PC-3 (cell line): ENCODE measurements around the gene OR10A3.

Experiments used
- CTCF ChIP-seq: fragments of 300-600 bp; sonication (generic); conservative IDR thresholded peaks from 2 replicates; pipeline ENCODE4 v1.5.1; 2017; ENCODE audit warnings: antibody characterized with exemption, low read depth, mild to moderate bottlenecking, low read length
- EZH2 ChIP-seq: fragments of 300-600 bp; sonication (generic); IDR thresholded peaks from one replicate; pipeline ENCODE4 v1.6.1; 2017; ENCODE audit warnings: antibody characterized with exemption, mild to moderate bottlenecking, low read length; ENCODE audit not compliant: unreplicated experiment
- EZH2phosphoT487 ChIP-seq: fragments of 300-600 bp; sonication (generic); IDR thresholded peaks from 2 replicates; pipeline ENCODE4 v1.6.1; 2018; ENCODE audit warnings: mild to moderate bottlenecking, antibody characterized with exemption, low read length, borderline replicate concordance

- TF ChIP-seq CTCF (no peak), EZH2phosphoT487 (no peak), EZH2 (no peak)
These were observed 42.7 kb downstream of the OR10A3 start for GRCh38 chr11:7898666-7899283.
